OCI-LY1 (cell line): ENCODE measurements around the gene AKAP13.

Source experiments
- EZH2 ChIP-seq: fragments of 200-600 bp; sonication (generic), shearing (Covaris generic); IDR thresholded peaks from 2 replicates; pipeline ENCODE4 v1.8.0; 2017; ENCODE audit warnings: borderline replicate concordance, mixed run types, mild to moderate bottlenecking, antibody characterized with exemption, low read length, moderate library complexity, mixed read lengths
- TF ChIP-seq, protein P1 (sequence below): fragments of 200-600 bp; sonication (generic), shearing (Covaris generic); IDR thresholded peaks from 2 replicates; pipeline ENCODE4 v1.5.1; 2017; ENCODE audit warnings: mild to moderate bottlenecking, antibody characterized with exemption, low read length, moderate library complexity, mixed read lengths

DNA sequence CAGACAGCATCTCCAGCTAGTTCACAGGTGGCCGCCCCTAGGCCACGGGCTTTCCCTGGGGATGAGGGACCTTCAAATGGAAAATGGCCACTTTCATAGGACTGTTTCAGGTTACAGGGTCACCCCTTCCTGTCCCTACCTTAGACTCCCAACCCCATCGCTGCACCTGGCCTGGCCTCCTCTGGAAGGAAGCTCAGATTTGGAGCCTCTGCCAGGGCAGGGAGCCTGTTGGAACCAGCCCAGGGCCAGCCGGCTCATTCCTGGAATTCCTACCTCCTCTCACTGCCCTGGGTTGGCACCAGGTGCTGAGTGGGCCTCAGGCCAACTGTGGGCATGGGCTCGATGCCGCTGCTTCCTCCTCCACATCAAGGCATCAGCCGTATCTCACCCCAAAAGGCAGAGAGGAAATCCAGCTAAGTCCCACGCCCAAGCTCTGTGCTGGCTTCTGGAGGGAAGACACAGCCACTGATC is 372.1 kb downstream of the AKAP13 start:
- TF ChIP-seq, protein P1, sequence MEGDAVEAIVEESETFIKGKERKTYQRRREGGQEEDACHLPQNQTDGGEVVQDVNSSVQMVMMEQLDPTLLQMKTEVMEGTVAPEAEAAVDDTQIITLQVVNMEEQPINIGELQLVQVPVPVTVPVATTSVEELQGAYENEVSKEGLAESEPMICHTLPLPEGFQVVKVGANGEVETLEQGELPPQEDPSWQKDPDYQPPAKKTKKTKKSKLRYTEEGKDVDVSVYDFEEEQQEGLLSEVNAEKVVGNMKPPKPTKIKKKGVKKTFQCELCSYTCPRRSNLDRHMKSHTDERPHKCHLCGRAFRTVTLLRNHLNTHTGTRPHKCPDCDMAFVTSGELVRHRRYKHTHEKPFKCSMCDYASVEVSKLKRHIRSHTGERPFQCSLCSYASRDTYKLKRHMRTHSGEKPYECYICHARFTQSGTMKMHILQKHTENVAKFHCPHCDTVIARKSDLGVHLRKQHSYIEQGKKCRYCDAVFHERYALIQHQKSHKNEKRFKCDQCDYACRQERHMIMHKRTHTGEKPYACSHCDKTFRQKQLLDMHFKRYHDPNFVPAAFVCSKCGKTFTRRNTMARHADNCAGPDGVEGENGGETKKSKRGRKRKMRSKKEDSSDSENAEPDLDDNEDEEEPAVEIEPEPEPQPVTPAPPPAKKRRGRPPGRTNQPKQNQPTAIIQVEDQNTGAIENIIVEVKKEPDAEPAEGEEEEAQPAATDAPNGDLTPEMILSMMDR = no peak
- TF ChIP-seq EZH2 = no peak
